NCI-H1105 treated with DMSO at 0.1 percent for 48 hours (cell line): Measurements from ENCODE around the gene SERGEF.

ENCODE experiments used
- DNase-seq: peaks from one replicate; lab custom pipeline; 2025; lab: John Stamatoyannopoulos, UW

SERGEF gene

GRCh38 chr11:17748044-17748443, 264.8 kb downstream of the SERGEF start:
- no peak for DNase-seq

- DNase-seq: no peak
Measured at GRCh38 chr11:17747131-17747955, 265.5 kb downstream of the SERGEF start.

- no peak for DNase-seq
Measured at GRCh38 chr11:17746096-17746495, 266.8 kb downstream of the SERGEF start.

DNA sequence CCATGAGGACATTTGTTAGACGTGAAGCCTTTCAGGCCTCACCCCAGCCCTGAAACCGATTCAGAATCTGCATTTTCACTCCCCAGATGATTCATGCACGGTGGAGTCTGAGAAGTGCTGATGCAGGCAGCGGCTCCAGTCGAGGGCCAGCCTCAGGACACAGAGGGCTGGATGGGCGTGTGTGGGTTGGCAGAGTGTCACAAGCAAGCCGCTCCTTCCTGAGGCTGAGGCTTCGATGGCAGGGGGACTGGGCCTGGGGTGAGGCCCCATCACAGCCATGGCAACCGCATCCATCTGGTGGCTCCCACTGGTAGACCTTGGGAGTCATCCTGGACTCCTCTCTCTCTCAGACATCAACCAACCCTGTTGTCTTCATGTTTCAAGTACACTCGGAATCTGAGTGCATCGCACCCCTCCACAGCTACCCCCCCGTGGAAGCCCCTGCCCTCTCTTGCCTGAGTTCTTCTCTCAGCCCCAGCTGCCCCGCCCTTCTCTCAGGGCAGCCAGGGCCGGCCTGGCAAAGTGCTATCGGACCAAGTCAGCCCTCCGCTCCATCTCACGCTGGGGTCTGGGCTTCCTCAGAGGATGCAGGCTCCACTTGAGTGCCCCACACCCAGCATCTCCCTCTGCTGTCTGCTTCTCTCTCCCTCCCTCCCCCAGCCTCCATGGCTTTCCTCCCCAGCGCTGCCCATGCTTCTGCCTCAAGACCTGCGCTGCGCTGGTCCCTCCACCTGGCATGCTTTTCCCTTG, 267.6 kb downstream of the SERGEF start:
- no peak for DNase-seq

- no peak for DNase-seq
Measured at GRCh38 chr11:17744151-17744940, 268.5 kb downstream of the SERGEF start.

- DNase-seq: no peak
Measured at GRCh38 chr11:17743808-17744119, 269.1 kb downstream of the SERGEF start.

DNA sequence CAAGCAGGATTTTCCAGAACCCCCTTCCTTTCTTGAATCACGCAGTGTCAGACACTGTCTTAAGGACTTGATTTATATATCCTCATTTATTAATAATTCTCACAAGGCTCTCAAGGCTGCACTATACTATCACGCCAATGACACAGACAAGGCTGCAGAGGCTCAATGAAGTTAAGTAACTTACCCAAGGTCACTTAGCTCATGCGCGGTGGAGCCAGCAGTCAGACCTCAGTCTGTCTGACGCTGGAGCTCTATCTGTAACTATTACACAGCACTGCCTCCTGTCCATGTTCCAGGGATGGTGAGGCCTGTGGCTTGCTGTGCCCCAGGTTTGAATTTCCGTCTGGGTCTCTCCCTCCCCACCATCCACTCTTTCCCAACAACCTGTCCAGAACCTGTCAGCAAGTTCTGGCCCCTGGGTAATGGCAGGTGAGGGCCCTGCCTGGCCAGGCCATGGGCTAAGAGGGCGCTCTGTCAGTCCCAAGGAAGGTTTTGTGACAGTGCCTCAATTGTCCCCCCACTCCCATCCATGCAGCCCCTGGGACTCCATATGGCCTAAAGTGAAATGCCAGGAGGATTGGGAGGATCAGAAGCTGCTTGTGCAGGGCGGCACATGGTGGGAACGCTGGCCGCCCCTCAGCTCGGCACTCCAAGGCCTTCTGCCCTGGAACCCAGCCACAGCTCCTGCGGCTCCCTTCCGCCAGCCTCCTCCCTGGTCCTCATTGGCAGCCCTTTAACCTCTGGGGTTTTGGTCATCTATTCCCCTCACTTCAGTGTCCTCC, 269.6 kb downstream of the SERGEF start:
- DNase-seq: no peak

GRCh38 chr11:17742019-17742418, 270.8 kb downstream of the SERGEF start:
- DNase-seq: no peak

- no peak for DNase-seq
Measured at GRCh38 chr11:17741487-17741886, 271.4 kb downstream of the SERGEF start.

DNA sequence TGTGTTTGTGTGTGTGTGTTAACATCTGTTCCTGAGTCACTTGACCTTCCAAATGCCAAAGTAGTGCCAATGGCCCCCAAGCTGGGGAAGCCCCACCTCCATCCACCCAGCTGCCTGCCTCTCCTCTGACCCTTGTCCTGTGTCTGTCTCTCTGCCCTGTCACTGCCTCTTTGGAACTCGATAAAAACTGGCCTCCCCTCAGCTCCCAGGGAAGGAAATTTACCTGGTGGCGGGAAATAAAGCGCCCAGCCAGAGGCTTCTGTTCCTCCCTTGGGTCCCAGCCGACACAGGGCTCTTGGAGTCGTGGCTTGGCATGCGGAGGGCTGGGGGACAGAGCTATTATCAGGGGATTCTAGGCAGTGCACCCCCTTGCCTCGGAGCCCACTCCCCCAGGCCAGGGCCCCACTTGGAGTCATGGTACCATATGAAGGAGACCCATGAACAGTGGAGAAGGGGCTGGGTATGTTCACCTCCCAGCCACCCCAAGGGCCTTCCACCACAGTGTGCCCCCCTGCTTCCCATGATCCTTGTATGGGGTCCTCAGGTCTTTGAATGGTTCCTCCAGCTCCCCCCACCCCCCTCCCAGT, 272.1 kb downstream of the SERGEF start:
- DNase-seq: no peak

DNA sequence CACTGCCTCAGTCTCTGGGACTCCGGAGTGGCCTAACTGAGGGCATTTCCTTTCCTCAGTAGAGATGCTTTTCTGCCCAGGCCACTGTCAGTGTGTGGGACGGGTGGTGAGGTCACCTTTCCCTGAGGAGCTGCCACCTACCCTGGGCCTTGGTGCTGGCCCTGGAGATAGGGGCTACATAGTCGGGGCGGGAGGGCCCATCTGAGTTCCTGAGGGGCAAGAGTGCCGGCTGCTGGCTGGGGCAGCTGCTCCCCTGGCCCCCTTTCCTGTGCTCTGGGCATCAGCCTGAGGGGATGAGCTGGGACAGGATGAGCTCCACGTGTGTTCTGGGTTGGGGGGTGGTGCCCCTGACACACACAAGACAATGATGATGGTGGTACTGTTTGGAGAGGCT, 272.9 kb downstream of the SERGEF start:
- DNase-seq: no peak

GRCh38 chr11:17738151-17738973, 274.5 kb downstream of the SERGEF start:
- no peak for DNase-seq
